Stimulated activated CD4-positive, alpha-beta T cell treated with anti-CD3 and anti-CD28 coated beads, Interleukin-12 subunit alpha, Interleukin-12 subunit beta, amount 100 ng/mL, for 24 hours (primary cell): ENCODE data around the gene PPP1R3C.

Experiments used
- DNase-seq, 2 experiments: peaks; one replicate each; pipeline ENCODE4 v3.0.0-alpha.2; 2020; ENCODE audit warnings: low read depth in 2 of 2

Gene PPP1R3C

GRCh38 chr10:91629715-91630549, 2.9 kb downstream of the PPP1R3C start:
- no peak for DNase-seq

GRCh38 chr10:91628383-91628782, 4.5 kb downstream of the PPP1R3C start:
- no peak for DNase-seq

DNA sequence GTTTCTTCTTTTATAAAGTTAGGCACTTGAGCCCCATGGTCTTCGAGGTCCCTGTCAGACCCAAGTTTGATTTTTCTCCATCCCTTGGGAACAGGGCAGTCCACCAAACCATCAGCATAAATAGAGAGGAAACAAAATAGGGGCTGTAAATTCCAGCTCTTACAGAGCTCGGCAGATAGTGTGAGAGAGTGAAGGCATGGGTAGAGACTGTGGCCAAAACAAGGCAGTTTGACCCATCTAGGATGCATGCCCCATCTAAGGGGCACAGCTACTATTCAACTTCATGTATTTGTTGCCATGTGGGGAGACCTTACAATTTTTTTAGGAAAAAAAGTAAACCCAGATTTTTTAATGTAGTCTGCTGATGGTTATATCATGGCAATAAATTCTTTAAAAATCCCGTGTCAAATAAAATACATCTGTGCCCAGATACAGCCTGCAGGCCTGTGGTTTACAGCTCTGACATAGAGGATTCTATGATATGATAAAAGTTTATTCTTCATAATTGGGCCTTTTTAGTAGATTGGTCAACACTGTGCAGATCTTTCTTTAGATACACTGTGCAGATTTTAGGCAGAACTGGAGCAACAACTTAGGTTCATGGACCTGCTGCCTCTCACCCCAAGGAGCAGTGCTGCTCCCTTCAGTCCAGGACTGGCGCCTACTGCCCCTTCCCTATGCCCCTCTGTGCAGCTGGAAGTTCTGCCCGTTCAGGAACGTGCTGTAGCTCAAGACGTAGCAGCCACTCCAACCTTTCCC, 5.3 kb downstream of the PPP1R3C start:
- DNase-seq: no peak

- no peak for DNase-seq
These were observed 5.9 kb downstream of the PPP1R3C start for GRCh38 chr10:91626936-91627335.

- no peak for DNase-seq
These were observed 8.2 kb downstream of the PPP1R3C start for GRCh38 chr10:91624633-91625032.

DNA sequence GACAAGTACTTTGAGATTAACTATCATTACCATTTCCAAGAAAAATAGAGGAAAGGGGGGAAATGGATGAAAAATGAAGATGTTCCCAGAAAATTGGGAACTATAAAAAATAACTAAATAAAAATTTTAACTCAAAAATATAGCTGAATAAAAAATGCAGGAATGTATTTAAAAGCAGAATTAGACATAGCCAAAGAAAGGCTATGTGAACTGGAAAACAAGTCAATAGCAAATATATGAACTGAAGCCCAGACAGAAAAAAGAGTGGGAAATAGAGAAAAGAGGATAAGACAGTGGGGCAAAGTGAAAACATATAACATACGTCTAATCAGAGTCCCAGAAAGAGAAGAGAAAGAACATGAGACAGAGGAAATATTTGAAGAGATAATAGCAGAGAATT, 10.3 kb downstream of the PPP1R3C start:
- no peak for DNase-seq

- DNase-seq: no peak
These were observed 11.3 kb downstream of the PPP1R3C start for GRCh38 chr10:91621483-91622113.

- DNase-seq: no peak
These were observed 15.7 kb downstream of the PPP1R3C start for GRCh38 chr10:91617072-91617609.

- DNase-seq: no peak
These were observed 16.7 kb downstream of the PPP1R3C start for GRCh38 chr10:91616137-91616536.

- no peak for DNase-seq
These were observed 18.6 kb downstream of the PPP1R3C start for GRCh38 chr10:91614225-91614624.

DNA sequence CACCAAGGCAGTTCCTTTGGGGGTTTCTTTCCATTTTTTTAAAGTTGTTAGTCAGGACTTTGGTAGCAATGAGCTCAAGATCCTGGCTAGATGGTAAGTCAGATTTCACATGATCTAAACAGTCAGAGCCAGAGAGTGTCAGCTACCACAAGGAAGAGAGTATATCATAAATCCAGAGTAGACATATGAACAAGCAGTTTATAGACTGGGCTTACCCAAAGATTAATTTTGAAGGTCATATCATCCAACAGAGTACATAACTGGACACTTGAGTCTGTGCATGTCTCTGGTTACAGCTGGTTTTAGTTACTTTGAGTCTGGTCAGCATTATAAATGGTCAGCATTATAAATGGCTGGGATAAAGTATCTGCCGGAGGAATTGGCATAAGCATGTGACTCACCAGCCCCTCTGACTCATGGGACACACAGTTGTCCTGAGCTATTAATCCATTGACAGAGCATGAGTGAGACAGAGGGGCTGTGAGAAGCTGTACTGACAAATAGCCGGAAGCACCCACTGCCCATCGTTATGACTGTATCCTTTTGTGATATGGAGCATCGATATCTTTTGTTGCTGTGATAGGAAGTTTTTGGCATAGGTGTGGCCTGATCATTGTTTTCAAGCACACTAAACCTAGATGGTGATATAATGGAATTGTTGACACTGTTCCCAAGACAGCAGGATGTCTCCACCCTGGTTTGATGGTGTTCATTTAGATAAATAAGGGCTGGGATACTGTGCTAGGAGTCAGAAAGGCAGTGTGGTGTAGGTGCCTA, 19.3 kb downstream of the PPP1R3C start:
- no peak for DNase-seq

- DNase-seq: no peak
These were observed 22.0 kb downstream of the PPP1R3C start for GRCh38 chr10:91610919-91611318.

DNA sequence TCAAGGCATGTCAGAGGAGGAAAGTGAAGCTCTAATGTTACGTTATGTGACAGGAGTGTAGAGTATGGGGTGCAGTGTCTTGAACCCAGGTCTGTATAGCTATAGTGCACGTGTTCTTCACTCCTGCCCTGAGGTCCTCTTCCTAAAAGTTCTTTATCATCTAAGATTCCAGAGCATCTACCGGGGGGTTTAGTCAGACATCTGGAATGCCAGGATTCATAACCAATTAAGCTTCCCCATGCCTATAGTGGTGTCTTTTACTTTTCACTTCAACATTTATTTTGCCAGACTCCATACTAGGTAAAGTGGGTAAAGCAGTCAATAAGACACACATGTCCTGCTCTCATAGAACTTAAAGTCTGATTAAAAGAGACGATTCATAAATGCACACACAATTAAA, 22.4 kb downstream of the PPP1R3C start:
- DNase-seq: no peak

DNA sequence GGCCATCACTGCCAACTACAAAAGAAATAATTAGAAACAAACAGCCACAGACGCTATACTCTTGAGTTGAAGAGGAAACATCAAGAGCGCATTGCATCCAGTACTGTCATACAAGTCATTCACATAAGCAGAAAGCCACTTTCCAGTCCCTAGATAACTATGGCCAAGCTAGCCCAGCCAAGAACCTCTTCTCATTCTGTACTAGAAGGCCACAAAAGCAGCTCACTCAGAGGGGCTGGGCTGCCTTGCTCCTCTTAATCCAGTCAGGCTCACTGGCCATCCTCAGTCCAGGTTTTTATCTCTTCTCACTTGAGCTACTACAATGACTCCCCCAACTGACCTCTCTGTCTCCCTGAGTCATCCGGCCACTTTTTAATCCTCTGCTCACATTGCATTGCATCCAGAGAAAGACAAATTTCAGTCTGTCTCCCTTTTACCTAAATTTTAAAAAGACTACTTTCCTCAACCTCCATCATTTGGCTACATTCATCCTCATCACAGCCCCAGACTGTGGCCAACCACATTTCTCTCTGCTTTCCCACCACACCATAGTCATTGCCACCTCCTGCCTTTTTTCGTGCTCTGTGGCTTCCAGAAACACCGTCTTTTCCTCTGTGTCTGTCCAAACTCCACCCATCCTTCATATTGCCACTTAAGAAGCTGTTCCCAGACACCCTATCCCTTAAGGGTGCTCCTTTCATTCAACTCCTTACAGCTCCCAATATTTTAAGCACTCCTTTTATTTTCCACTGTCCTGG, 25.0 kb downstream of the PPP1R3C start:
- no peak for DNase-seq

- no peak for DNase-seq
These were observed 26.9 kb downstream of the PPP1R3C start for GRCh38 chr10:91605968-91606367.

- no peak for DNase-seq
These were observed 28.0 kb downstream of the PPP1R3C start for GRCh38 chr10:91604553-91605534.

- DNase-seq: no peak
These were observed 28.9 kb downstream of the PPP1R3C start for GRCh38 chr10:91603931-91604331.

DNA sequence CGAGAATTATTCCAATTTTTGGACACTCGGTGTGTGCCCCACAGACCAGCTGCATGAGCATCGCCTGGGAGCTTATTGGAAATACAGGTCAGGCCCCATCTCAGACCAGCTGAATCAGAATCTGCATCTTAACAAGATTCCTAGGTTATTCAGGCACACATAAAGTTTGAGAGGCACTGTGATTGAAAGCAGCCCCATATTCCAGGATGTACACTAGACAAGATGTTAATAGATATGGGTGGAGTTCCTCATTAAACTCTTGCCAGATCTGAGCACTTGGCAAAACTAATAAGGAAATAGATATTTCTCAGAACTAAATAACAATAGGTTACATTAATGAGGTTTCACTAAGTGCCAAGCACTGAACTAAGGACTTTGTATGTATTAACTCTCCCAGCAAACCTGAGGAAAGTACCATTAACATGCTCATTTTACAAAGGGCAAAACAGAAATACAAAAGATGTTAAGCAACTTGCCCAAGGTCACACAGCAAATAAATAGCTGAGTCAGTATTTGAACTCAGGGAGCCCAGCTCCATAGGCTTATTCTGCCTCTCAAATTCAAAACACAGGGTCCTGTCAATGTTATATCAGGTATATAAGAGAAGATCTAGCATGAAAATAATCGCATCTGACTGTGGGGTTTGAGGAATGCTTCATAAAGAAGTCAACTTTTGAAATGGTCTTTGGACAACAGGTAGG, 29.9 kb downstream of the PPP1R3C start:
- no peak for DNase-seq

- no peak for DNase-seq
These were observed 30.4 kb downstream of the PPP1R3C start for GRCh38 chr10:91602449-91602848.
